Measurements from ENCODE around the gene CNTN1. TPM values are rescaled to one million over a fixed set of nuclear protein-coding genes. Genes with fewer than 3 reads are reported as not detected.
A peak's percentile ranks its signal among the peaks of the same experiment; 100 is the strongest.

The CNTN1 gene
- total and polyA plus RNA-seq, 3 donors from 2014 or later: 12.0 to 24.1 (median 21.7) TPM

GRCh38 chr12:41100572-41100971 lies 408.3 kb downstream of the CNTN1 start:
- no peaks in the 10 kb centered on the region for H3K36me3 ChIP-seq (ENCODE audit: low read depth, missing control alignments)
- H3K27ac ChIP-seq: no peak overlapping the region
- no peaks in the 10 kb centered on the region for H3K4me1 ChIP-seq
- no peaks in the 10 kb centered on the region for H3K9me3 ChIP-seq
- H3K27me3 ChIP-seq: no peaks in the 10 kb centered on the region
- TF ChIP-seq POLR2A (IDR thresholded peaks at IDR 0.05): no peak
- no peak for TF ChIP-seq CTCF (IDR thresholded peaks at IDR 0.05)
- no peak for DNase-seq
- 84 to 100% methylated on average over 1 of the region's 1 CpG for WGBS, 2 donors
- intact Hi-C loops (cut with DNase I; ENCODE audit: low total_unique reads): no loop called here
- H3K4me3 ChIP-seq: no peak overlapping the region

- no peak overlapping the region for H3K4me3 ChIP-seq
- H3K27me3 ChIP-seq: no peaks in the 10 kb centered on the region
- H3K9me3 ChIP-seq: no peaks in the 10 kb centered on the region
- no peaks in the 10 kb centered on the region for H3K36me3 ChIP-seq (ENCODE audit: low read depth, missing control alignments)
- intact Hi-C loops (cut with DNase I; ENCODE audit: low total_unique reads): no loop called here
- no peak overlapping the region for H3K27ac ChIP-seq
- DNase-seq: no peak
- TF ChIP-seq CTCF (IDR thresholded peaks at IDR 0.05) (no peak), POLR2A (IDR thresholded peaks at IDR 0.05) (no peak)
- no peaks in the 10 kb centered on the region for H3K4me1 ChIP-seq
These were observed 409.6 kb downstream of the CNTN1 start for GRCh38 chr12:41101806-41102205.

- Histone ChIP-seq H3K27ac (peak overlapping the region in 1 of 2 donors; percentile 21), H3K9me3 (no peaks in the 10 kb centered on the region), H3K36me3 (ENCODE audit: low read depth, missing control alignments) (no peaks in the 10 kb centered on the region), H3K4me1 (no peaks in the 10 kb centered on the region), H3K4me3 (no peak overlapping the region), H3K27me3 (no peaks in the 10 kb centered on the region)
- no peak for TF ChIP-seq CTCF (IDR thresholded peaks at IDR 0.05)
- no peak for TF ChIP-seq POLR2A (IDR thresholded peaks at IDR 0.05)
- 62 to 77% methylated on average over 4 of the region's 4 CpGs for WGBS, 2 donors
- no peak for DNase-seq
- intact Hi-C loops (cut with DNase I; ENCODE audit: low total_unique reads): no loop called here
These were observed 411.4 kb downstream of the CNTN1 start for GRCh38 chr12:41103614-41104013.

GRCh38 chr12:41106315-41106714 lies 414.1 kb downstream of the CNTN1 start:
- Histone ChIP-seq H3K27me3 (no peaks in the 10 kb centered on the region), H3K4me3 (no peak overlapping the region), H3K27ac (no peak overlapping the region), H3K4me1 (no peaks in the 10 kb centered on the region), H3K36me3 (ENCODE audit: low read depth, missing control alignments) (no peaks in the 10 kb centered on the region), H3K9me3 (no peaks in the 10 kb centered on the region)
- WGBS, 2 donors: 90 to 92% methylated on average over 3 of the region's 3 CpGs
- intact Hi-C loops (cut with DNase I; ENCODE audit: low total_unique reads): no loop called here
- no peak for DNase-seq
- TF ChIP-seq POLR2A (IDR thresholded peaks at IDR 0.05) (no peak), CTCF (IDR thresholded peaks at IDR 0.05) (no peak)

GRCh38 chr12:41108032-41108431 lies 415.8 kb downstream of the CNTN1 start:
- Histone ChIP-seq H3K9me3 (no peaks in the 10 kb centered on the region), H3K27ac (no peak overlapping the region), H3K36me3 (ENCODE audit: low read depth, missing control alignments) (no peaks in the 10 kb centered on the region), H3K4me3 (no peak overlapping the region), H3K27me3 (no peaks in the 10 kb centered on the region), H3K4me1 (no peaks in the 10 kb centered on the region)
- TF ChIP-seq CTCF (IDR thresholded peaks at IDR 0.05): no peak
- TF ChIP-seq POLR2A (IDR thresholded peaks at IDR 0.05): no peak
- DNase-seq: peak; percentile 38
- WGBS, 2 donors: 36 to 44% methylated on average over 4 of the region's 4 CpGs
- intact Hi-C loops (cut with DNase I; ENCODE audit: low total_unique reads): no loop called here

Measured in testis (tissue), 3 donors.